GM10266 (cell line): ENCODE results near the gene CCDC9B.

ENCODE experiments used
- DNase-seq: peaks from one replicate; pipeline ENCODE4 v3.0.0; 2012; ENCODE audit errors: extremely low spot score
- TF ChIP-seq, protein P1 (sequence below): IDR thresholded peaks from 2 replicates; pipeline ENCODE4 v1.5.1; 2012; ENCODE audit warnings: mild to moderate bottlenecking, low read depth; ENCODE audit not compliant: control insufficient read depth, insufficient read depth; ENCODE audit errors: missing control alignments

The CCDC9B gene

DNA sequence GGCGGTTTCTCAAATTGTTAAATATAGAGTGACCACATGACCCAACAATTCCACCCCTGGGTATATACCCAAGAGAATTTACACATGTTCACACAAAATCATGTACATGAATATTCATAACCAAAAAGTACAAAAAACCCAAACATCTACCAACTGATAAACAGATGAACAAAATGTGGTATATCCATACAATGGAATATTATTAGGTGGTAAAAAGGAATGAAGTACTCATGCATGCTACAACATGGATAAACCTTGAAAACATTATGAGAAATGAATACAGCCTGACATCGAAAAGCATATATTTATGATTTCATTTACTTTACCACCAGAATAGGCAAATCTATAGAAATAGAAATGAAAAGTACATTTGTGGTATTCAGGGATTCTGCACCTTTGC is 40.4 kb downstream of the CCDC9B start:
- TF ChIP-seq, protein P1, sequence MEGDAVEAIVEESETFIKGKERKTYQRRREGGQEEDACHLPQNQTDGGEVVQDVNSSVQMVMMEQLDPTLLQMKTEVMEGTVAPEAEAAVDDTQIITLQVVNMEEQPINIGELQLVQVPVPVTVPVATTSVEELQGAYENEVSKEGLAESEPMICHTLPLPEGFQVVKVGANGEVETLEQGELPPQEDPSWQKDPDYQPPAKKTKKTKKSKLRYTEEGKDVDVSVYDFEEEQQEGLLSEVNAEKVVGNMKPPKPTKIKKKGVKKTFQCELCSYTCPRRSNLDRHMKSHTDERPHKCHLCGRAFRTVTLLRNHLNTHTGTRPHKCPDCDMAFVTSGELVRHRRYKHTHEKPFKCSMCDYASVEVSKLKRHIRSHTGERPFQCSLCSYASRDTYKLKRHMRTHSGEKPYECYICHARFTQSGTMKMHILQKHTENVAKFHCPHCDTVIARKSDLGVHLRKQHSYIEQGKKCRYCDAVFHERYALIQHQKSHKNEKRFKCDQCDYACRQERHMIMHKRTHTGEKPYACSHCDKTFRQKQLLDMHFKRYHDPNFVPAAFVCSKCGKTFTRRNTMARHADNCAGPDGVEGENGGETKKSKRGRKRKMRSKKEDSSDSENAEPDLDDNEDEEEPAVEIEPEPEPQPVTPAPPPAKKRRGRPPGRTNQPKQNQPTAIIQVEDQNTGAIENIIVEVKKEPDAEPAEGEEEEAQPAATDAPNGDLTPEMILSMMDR = no peak
- no peak for DNase-seq

DNA sequence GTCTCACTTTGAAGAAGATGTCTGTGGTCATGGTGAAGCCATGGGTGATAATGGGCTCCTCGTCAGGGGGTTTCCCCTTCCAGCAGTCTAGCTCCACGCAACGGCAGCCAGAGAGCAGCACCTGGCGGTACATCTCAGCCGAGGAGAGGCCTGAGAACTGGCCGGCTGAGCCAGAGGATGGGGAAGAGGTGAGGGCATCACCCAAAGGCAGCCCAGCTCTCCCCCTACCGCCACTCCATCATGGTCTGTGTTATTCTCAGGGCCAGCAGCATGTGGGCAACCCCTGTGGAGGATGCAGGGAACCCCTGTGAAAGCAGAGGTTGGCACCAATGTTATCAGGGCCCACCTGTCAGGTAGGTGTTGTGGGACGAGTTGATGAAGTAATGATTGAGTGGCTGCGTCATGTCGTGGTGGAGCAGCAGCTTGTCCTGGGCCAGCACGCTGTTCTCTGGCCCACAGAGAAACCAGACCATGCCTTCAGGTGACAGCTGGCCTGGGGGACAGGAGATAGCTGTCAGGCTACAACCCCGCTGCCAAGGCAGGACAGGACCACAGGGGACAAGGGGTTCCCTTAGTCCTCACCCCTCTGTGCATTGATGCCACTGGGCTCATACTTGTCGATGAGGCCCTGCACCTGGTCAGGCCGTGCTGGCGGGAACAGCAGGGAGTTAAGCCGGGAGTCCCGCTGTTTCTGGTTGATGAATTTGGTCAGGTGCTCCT is 42.4 kb downstream of the CCDC9B start:
- TF ChIP-seq, protein P1 = no peak
- DNase-seq = no peak

DNA sequence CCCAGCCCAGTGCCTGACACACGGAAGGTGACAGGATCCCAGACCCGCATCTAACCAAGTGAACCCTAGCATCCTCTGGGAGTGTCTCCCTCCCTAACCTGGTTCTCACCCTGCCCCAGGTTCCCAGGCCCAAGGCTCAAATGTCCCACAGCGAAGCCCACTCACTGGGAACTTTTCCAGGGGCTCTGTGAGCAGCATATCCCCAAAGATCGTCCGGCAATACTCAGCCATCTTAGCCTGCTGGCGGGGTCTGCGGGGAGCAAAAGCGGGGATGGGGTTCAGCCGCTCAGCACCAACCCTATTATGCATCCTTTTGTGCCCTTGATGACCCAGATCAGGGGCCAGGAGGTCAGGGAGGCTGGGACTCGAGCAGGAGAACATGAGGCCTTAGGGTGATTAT is 43.4 kb downstream of the CCDC9B start:
- DNase-seq = no peak
- TF ChIP-seq, protein P1 = no peak

DNA sequence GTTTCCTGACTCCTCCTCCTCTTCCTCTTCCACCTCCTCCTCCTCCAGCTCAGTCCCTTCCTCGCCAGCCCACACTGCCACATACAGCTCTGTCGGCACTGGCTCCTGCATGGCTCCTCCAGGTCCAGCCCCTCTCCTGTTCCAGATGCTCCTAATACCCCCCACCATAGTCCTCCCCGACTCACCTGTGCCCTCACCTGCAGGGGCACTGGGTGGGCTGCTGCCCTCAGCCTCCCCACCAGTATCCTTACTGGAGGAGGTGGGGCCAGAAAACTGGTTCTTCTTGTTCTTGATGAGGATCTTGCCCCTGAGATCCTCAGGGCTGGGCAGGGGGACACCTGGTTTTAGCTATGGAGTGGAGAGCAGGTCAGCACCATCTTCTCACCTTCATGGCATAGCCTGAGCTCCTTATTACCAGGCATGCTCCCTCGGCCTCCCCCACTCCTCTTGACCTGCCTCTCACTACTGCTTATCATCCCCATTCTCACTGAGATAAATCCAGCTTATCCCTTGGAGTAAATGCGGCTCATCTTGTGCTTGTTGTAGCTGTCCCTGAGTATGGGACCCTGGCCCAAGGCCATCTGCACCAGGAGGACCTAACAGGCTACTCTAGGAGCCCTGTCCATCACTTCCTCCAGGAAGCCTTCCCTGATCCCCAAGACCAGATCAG is 44.0 kb downstream of the CCDC9B start:
- TF ChIP-seq, protein P1 = no peak
- no peak for DNase-seq

DNA sequence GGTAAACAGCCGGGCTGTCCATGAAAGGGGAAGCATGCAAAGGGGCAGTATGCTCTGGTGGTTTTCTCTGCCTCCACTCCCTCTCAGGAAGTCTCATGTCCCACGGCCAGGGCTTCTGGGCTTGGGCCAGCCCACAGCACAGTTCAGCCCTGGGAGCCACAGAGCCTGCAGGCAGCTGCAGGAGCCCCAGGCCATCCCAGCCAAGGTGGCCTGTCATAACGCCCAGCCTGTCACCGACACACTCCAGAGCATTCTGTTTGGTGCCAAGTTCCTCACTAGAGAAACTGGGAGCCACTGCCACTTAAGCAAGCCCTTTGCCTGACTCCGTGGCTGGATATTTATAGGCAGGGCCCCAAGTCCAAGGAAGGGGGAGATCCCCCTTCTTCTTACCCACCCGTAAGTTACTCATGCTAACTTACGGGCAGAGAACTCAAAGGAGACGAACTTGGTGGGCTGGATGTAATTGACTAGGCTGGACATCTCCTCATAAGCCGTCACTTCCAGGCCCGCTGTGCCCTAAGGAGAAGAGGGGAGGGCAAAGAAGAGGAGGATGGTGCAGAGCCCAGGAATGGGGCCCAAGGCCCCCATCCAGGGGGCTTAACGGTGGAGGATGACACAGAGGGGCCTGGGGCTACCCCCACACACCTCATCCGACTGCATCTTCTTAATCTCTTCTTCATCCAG is 44.7 kb downstream of the CCDC9B start:
- TF ChIP-seq, protein P1 = no peak

DNA sequence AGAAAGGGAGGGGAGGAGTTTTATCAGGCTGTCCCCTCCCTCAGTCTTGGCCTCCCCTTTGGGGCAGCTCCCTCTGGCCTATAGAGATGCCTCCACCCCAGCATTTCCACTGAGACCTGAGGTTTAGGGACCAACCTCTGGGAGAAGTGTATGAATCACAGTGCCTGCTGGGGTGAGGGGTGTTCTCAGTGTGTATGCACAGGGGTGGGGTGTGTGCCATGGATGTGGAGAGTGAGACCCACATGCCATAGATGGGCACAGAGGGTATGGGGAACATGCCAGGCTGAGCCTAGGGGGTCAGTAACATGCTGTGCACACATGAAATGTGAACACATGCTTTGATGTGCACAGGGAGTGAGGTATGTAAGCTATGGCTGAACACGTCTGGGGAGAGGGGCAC is 45.4 kb downstream of the CCDC9B start:
- no peak for DNase-seq
- TF ChIP-seq, protein P1 = no peak

More for the DNA sequence above, 44.7 kb downstream of the CCDC9B start:
- DNase-seq = no peak
